Neural progenitor cell (in vitro differentiated cells): Measurements from ENCODE around the gene KIRREL3.

Experiments used
- CTCF ChIP-seq: fragments of 200-600 bp; sonication (generic); IDR thresholded peaks from 2 replicates; pipeline ENCODE4 v1.5.1; 2017; ENCODE audit warnings: antibody characterized with exemption, mild to moderate bottlenecking
- EZH2phosphoT487 ChIP-seq: fragments of 200-600 bp; sonication (generic); IDR thresholded peaks from 2 replicates; pipeline ENCODE4 v1.6.1; 2017; ENCODE audit warnings: antibody characterized with exemption

- TF ChIP-seq EZH2phosphoT487 = no peak
- no peak for TF ChIP-seq CTCF
Observed at GRCh38 chr11:126819194-126819593, 181.4 kb downstream of the KIRREL3 start.
